Neural crest cell (in vitro differentiated cells): ENCODE measurements around the gene ADD2. TPM values are rescaled to one million over a fixed set of nuclear protein-coding genes. Genes with fewer than 3 reads are reported as not detected.
"Not testable (repeated sequence)": the region's sequence is repeated elsewhere in the genome, so short reads cannot be mapped to it uniquely, and the experiment has no call there.

Source experiments
- DNase-seq: peaks from one replicate; pipeline ENCODE4 v3.0.0; 2021; ENCODE audit warnings: low read depth, mixed read lengths, low spot score
- H3K27ac Mint-ChIP-seq: one replicate; pipeline ENCODE4 v1.8.0; 2021; ENCODE audit warnings: mild to moderate bottlenecking, mixed read lengths; ENCODE audit not compliant: unreplicated experiment
- H3K27me3 Mint-ChIP-seq: 2 replicates; pipeline ENCODE4 v1.8.0; 2021; ENCODE audit warnings: low read depth, mild to moderate bottlenecking, mixed read lengths
- H3K36me3 Mint-ChIP-seq: 2 replicates; pipeline ENCODE4 v1.8.0; 2021; ENCODE audit warnings: low read depth, mild to moderate bottlenecking, mixed read lengths
- H3K4me1 Mint-ChIP-seq: 2 replicates; pipeline ENCODE4 v1.8.0; 2021; ENCODE audit warnings: mixed read lengths
- H3K4me3 Mint-ChIP-seq: one replicate; pipeline ENCODE4 v1.8.0; 2021; ENCODE audit warnings: mild to moderate bottlenecking, mixed read lengths
- H3K9me3 Mint-ChIP-seq: 2 replicates; pipeline ENCODE4 v1.8.0; 2021; ENCODE audit warnings: mixed read lengths
- CTCF ChIP-seq: fragments of 200-600 bp; sonication (generic); conservative IDR thresholded peaks from 2 replicates; pipeline ENCODE4 v1.5.0; 2021; ENCODE audit warnings: antibody characterized with exemption, mild to moderate bottlenecking
- total RNA-seq: library from RNA; stranded (reverse); gene quantifications from 2 replicates; pipeline ENCODE4 v1.2.1, GENCODE V29; 2021

ADD2 gene
- total RNA-seq, 1 donor from 2014 or later: 31.8 TPM

- peaks cover 67% of the 10 kb centered on the region for H3K27me3 Mint-ChIP-seq
- not testable (repeated sequence) for H3K4me1 Mint-ChIP-seq, H3K27ac Mint-ChIP-seq, DNase-seq, H3K36me3 Mint-ChIP-seq, H3K9me3 Mint-ChIP-seq, H3K4me3 Mint-ChIP-seq
- peak; percentile 64 for TF ChIP-seq CTCF
Measured at GRCh38 chr2:70655211-70655610, 112.8 kb downstream of the ADD2 start.

GRCh38 chr2:70651727-70652126 is 116.3 kb downstream of the ADD2 start:
- TF ChIP-seq CTCF: no peak
- no peak overlapping the region for H3K4me3 Mint-ChIP-seq
- peaks cover 5% of the 10 kb centered on the region for H3K9me3 Mint-ChIP-seq
- H3K27me3 Mint-ChIP-seq: peaks cover 52% of the 10 kb centered on the region
- no peaks in the 10 kb centered on the region for H3K36me3 Mint-ChIP-seq
- H3K27ac Mint-ChIP-seq: no peak overlapping the region
- no peaks in the 10 kb centered on the region for H3K4me1 Mint-ChIP-seq
- no peak for DNase-seq

- DNase-seq: no peak
- Mint-ChIP-seq H3K4me1 (peaks cover 5% of the 10 kb centered on the region), H3K27me3 (peaks cover 45% of the 10 kb centered on the region), H3K9me3 (peaks cover 5% of the 10 kb centered on the region), H3K27ac (no peak overlapping the region), H3K36me3 (no peaks in the 10 kb centered on the region), H3K4me3 (no peak overlapping the region)
- TF ChIP-seq CTCF: no peak
Measured at GRCh38 chr2:70651014-70651413, 117.0 kb downstream of the ADD2 start.

GRCh38 chr2:70648961-70649360 is 119.0 kb downstream of the ADD2 start:
- peaks cover 5% of the 10 kb centered on the region for H3K9me3 Mint-ChIP-seq
- TF ChIP-seq CTCF: no peak
- H3K27me3 Mint-ChIP-seq: peaks cover 31% of the 10 kb centered on the region
- H3K27ac Mint-ChIP-seq: no peak overlapping the region
- H3K4me1 Mint-ChIP-seq: peaks cover 11% of the 10 kb centered on the region
- no peak overlapping the region for H3K4me3 Mint-ChIP-seq
- no peaks in the 10 kb centered on the region for H3K36me3 Mint-ChIP-seq
- no peak for DNase-seq

- Mint-ChIP-seq H3K9me3 (peaks cover 5% of the 10 kb centered on the region), H3K36me3 (no peaks in the 10 kb centered on the region), H3K4me1 (peaks cover 11% of the 10 kb centered on the region), H3K4me3 (no peak overlapping the region), H3K27me3 (peaks cover 23% of the 10 kb centered on the region), H3K27ac (no peak overlapping the region)
- TF ChIP-seq CTCF: peak; percentile 94
- DNase-seq: peak; percentile 87
Measured at GRCh38 chr2:70647873-70648481, 120.0 kb downstream of the ADD2 start.
